ENCODE measurements around the gene MIGA2.
A peak's percentile ranks its signal among the peaks of the same experiment; 100 is the strongest.

Gene MIGA2

GRCh38 chr9:129075996-129076639 lies 39.7 kb downstream of the MIGA2 start:
- DNase-seq, result no peak

GRCh38 chr9:129076640-129077037 lies 40.2 kb downstream of the MIGA2 start:
- no peak for DNase-seq

DNA sequence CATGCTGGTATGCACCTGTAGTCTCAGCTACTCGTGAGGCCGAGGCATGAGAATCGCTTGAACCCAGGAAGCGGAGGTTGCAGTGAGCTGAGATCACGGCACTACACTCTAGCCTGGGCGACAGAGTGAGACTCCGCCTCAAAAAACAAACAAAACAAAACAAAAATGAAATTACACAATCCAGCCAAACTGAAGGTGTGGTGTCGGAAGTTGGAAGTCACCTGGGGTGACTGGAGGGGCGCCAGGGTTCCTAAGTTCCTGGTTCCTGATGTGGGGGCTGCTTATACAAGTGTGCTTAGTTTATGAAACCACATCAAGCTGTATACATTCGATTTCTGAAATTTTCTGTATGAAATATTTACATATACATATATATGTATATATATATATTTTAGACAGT lies 40.8 kb downstream of the MIGA2 start:
- DNase-seq, result no peak

DNA sequence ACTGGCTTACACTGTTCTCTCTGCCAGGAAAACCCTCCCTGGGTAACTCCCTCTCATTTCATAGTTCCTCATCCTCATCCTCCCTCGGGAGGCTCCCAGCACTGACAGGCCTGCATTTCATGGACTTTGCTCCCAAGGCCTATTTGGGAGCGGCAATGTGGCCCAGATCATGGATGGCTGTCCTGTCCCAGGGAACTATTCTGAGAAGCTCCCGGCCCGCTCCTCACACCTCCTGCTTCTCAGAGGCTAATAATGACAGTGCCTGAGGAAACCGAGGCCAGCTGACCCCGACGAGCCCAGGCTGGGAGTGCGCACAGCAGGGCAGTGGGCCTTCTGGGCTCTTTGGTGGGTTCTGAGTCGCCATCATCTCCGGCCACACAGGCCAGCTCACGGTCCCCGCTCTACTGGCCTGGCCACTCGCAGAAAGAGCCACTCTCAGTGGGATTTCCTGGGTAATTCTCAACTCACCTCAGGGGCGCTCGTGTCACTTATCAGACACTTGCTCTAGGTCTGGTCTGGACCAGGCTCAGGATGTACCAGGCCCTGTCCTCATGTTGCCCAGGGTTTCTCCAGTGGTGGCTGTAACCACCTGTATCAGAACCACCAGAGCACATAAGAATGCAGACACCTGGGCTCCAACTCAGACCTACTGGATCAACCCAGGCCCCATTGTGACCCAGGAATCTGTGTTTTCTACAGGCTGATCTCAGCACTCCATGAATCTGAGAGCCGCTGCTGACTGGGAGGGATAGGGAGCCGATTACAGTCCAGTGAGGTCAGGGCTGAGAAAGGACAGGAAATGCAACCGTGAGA lies 42.5 kb downstream of the MIGA2 start:
- DNase-seq, result no peak

DNA sequence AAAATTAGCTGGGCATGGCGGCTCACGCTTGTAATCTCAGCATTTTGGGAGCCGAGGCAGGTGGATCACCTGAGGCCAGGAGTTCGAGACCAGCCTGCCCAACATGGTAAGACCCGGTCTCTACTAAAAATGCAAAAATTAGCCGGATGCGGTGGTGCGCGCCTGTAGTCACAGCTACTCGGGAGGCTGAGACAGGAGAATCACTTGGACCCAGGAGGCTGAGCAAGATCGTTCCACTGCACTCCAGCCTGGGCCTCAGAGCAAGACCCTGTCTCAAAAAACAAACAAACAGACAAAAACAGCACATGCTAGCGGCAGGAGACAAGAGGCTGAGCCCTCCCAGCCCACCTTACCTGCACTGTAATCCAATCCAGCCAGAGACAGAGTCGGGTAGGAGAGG lies 43.4 kb downstream of the MIGA2 start:
- no peak for DNase-seq

DNA sequence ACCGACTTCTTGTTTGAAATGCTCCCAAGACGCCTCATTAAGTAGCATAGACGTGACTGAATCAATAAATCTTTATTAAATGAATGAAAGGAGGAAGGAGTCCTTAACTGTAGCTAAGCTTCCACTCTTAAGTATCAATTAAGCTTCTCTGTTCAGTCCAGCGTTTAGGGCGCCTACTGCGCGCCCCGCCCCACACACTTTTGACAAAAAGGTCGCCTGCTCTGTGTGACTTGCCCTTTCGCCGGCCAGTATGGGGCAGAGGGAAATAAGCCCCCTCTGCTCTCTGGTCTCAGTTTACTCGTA lies 43.8 kb downstream of the MIGA2 start:
- no peak for DNase-seq

DNA sequence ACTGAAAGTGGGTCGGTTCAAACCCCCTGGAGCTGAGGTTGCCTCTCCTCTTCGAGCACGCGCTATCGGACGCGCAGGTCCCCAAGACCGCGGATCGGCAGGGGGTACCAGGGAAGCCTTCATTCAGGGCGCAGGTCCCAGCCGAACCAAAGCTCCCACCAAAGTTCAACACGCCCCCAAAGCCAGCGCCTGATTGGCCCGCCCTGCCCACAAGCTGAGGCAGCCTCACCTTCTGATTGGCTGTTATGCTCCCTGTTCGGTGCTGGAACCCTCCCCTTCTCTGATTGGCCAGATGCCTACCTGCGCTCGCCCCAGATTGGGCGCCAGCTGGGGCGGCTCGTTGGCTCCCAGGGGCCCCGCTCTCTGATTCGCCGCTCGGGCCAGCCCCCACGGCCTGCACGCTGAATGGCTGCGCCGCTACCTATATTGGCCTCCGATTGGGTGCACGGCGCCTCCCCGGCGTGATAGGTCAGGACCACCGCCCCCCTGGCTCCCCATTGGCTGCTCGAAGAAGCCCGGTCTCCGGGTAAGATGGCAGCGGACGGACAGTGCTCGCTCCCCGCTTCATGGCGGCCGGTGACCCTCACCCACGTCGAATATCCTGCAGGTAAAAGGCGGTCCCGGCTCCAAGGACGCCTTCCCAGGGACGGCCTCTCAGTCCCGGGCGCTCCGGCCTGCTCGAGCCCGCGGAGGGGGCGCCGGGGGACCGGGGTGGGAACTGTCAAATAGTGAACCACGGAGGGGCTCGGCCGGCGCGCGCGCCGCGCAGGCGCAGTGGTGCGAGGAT lies 44.4 kb downstream of the MIGA2 start, which contains the start of gene DOLPP1:
Gene DOLPP1, plus strand, starts transcription at position 511 of the 787 bp plus-strand sequence. Its CDS starts 21 bp downstream, at position 532.
- peak; percentile 98 for DNase-seq

DNA sequence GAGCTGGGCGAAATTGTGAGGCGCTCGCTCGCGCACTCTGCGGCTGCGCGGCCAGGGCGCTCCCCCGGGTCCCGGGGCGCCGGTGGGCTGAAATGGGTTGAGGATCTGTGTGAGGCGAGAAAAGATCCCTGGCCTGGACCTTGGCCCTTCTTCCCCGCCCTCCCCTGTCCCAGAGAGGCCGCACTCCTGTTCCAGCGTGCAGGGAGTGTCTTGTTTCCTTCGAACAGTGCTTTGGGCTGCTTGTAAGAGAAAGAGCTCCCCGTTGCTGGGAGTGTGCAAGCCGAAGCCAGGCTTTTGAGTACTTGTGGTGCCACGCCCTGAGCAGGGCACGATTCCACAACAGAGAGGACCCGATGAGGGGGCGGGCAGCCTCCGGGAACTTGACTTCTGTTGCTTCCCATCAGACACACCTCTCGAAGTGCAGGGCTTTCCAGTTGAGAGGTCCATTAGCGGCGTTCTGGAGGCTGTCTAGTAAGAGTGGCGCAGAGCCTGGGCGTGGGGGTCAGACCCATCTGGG lies 45.0 kb downstream of the MIGA2 start:
- DNase-seq, result no peak

DNA sequence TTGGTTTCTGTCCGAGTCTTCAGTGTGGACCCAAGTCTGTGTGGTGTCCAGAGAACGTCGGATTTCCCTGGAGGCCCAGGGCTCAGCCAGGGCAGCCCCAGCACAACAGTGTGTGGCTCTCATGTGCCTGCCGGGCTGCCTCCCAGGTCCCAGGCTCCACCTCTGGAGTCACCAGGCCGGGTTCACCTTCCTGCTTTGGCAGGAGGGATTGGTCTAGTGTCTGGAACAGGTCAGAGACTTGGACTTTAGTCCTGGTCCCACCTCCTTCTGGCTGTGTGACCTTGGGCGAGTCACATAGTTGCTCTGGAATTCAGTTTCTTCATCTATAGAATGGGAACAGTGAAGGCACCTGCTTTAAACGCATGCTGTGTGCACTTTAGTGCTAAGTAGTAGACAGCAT lies 47.7 kb downstream of the MIGA2 start:
- DNase-seq, result no peak

- no peak for DNase-seq
Measured at GRCh38 chr9:129089246-129089645, 52.8 kb downstream of the MIGA2 start.

DNA sequence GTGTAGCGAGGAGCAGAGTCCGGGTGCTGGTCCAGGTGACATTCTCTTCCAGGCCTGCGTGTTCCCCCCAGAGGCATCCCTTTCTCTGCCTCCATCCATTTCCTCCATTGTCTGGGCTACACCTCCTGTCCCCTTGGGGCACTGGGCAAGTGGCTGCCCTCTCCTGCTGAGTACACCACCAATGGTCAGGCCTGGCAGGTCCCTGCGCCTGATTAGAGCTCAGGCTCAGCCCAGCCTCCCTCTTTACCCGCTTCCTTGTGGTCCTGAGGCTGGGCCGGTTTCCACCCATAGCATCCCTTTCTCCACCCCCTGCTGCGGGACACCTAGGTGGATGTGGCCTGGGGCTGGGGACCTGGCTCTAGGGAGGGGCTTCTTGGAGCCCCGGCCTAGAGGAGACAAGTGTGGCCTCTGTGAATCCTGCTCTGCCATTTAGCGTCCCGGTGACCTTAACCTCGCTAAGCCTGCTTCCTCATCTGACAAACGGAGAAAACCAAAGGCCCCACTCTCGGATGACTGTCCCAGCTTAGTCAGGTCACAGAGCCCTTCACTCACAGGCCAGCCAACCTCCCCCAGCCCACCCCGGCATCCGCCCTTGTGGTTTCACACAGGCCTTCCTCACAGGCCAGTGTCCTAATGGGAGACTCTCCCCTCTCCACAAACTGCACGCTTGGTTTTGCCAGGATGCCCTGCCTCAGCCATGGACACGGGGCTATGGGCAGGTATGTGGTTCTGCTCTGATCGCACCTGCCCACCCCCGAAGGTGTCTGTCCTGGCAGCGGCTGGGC lies 57.4 kb downstream of the MIGA2 start:
- DNase-seq, result no peak

GRCh38 chr9:129094387-129095169 lies 58.2 kb downstream of the MIGA2 start:
- DNase-seq, result no peak

DNA sequence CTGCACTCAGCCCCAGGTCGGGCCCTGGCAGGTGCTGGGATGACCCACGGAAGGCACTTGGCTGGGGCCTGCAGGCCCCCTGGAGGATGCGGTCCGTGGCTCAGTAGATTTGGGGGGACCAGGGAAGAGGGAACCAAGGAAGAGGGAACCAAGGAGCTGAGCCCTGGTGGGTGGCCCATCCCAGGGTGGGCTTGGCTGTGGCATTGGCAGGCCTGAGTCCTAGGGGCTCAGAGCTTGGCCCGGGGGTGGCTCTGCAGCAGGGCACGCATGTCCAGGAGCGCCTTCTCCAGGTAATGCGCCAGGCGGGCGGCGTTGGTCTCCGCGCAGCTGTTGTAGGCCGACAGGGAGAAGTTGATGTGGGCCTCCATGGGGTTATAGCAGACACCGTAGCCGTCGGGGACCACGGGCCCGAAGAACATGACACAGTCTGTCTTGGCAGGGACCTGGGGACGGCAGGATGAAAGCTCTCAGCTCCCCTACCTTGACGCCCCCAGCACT lies 58.8 kb downstream of the MIGA2 start:
- DNase-seq, result no peak

DNA sequence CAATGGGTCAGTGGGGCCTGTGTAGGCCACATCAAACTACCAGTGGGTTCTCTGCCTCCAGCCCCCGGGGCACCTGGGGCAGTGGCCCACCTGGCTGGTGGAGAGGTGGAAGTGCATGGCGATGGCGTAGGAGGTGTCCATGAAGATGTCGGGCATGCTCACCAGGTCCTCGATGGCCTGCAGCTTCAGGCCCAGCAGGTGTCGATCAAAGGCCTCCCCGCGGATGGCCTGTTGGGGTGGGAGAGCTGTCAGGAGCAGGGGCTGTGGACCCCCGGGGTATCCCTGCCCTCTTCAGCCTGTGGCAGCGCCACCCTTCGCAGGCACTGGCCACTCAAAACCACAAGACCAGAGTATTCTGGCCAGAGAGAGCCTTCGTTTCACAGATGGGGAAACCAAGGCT lies 59.5 kb downstream of the MIGA2 start:
- DNase-seq, result no peak

DNA sequence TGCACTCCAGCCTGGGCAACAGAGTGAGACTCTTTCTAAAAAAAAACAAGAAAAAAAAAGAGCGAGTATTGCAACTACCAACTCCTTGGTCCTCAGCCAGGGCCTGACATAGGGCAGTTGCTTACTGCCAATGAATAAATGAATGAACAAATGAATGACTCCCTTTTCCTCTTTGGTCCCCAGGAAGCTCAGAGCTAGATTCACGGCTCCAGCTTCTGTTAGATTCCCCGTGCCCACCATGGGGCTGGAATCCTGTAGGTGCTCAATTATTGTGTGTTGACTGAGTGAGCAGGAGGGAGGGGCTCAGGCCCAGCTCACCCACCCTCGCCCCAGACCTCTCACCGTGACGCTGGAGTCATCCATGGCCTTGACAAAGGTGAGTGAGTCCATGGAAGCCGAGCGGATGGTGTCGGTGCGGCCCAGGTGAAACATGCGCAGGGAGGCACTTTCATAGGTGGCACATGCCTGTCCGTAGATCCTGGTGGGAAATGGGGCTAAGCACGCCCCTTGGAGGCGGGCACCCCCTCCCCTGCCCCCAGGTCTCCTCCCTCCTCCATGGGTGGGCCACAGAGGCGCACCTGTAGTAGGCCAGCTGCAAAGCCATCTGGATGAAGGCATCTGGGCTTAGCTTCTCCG lies 61.4 kb downstream of the MIGA2 start:
- DNase-seq, result no peak

DNA sequence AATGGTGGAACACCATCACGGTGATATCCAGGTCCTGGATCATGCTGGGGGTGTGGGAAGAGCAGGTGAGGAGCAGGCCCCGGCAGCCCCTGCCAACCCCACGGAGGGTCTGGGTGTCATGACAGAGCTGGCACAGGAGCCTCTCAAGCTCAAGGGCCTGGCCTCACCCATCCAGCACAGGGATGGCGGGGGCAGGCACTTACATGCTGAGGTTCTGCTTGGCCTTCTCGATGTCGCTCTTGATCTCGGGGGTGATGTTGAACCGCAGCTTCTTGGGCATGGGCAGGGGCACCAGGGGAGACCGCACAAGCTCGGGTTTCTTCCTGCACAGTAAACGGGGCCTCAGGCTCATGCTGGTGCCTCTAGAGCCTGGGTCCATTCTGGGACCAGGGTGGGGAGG lies 61.9 kb downstream of the MIGA2 start:
- no peak for DNase-seq

GRCh38 chr9:129100383-129101169 lies 64.2 kb downstream of the MIGA2 start:
- DNase-seq, result no peak

DNA sequence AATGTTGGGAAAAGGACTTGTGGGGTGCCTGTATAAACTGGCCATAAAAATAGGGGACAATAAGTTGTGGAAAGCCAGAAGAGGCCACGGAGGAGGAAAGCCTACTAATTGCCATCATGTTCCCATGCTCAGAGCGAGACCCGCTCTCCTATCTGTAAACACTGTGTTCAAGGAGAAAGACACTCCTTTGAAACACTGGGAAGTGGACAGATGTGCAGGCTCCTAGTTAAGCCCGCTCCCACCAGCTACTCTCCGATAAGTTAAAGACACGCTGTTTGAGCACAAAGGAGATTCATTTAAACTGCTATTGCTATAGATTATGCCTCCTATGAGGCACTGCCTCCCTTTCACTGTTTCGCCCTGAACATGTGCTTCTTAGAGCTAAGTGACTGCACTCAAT lies 64.9 kb downstream of the MIGA2 start:
- no peak for DNase-seq

- no peak for DNase-seq
Measured at GRCh38 chr9:129102095-129102525, 65.7 kb downstream of the MIGA2 start.

All from effector CD4-positive, alpha-beta T cell (primary cell).